ENCODE measurements around the gene AURKA. TPM values are rescaled to one million over a fixed set of nuclear protein-coding genes. Genes with fewer than 3 reads are reported as not detected.

Gene AURKA
- total and polyA plus RNA-seq, 11 donors = 2.2 to 19.5 (median 6.3) TPM

DNA sequence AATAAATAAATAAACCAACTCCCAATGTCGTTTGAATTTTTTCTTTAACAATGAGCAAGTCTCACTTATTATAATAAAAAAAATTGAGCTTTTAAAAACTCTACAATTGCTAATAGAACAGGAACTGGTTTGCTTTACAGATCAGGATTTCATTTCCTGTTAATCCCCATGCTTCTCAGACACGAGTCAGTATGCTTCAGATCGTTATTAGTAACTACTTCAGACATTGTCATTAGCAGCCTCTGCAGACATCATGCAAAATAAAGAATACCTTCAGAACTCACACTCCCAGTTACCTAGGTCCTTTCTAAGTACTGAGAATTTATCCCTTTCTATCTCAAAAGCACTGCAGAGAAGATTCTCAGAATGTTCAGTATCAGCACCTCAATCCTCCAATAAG, 43.3 kb downstream of the AURKA start:
- WGBS, 4 donors = 9 to 11% (median 10%) methylated on average over 3 of the region's 3 CpGs
- Histone ChIP-seq H3K4me3 (no peak overlapping the region), H3K4me1 (peaks cover 0 to 6% (median 1%) of the 10 kb centered on the region in 12 donors), H3K27me3 (peaks cover 0 to 33% (median 13%) of the 10 kb centered on the region in 9 donors), H3K36me3 (no peaks in the 10 kb centered on the region), H3K9me3 (no peaks in the 10 kb centered on the region), H3K27ac (no peak overlapping the region)
- intact Hi-C loops (cut with DNase I) = loop anchor here in 3 of 10 donors (10.0 kb wide), 2 partner anchors 144 to 164 kb away; no protein-coding TSS in a partner anchor
- ATAC-seq = no peak
- DNase-seq = no peak
- TF ChIP-seq, protein P1, sequence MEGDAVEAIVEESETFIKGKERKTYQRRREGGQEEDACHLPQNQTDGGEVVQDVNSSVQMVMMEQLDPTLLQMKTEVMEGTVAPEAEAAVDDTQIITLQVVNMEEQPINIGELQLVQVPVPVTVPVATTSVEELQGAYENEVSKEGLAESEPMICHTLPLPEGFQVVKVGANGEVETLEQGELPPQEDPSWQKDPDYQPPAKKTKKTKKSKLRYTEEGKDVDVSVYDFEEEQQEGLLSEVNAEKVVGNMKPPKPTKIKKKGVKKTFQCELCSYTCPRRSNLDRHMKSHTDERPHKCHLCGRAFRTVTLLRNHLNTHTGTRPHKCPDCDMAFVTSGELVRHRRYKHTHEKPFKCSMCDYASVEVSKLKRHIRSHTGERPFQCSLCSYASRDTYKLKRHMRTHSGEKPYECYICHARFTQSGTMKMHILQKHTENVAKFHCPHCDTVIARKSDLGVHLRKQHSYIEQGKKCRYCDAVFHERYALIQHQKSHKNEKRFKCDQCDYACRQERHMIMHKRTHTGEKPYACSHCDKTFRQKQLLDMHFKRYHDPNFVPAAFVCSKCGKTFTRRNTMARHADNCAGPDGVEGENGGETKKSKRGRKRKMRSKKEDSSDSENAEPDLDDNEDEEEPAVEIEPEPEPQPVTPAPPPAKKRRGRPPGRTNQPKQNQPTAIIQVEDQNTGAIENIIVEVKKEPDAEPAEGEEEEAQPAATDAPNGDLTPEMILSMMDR (IDR thresholded peaks at IDR 0.05) = no peak
- TF ChIP-seq POLR2A (IDR thresholded peaks at IDR 0.05) = no peak

GRCh38 chr20:56348305-56348693, 43.7 kb downstream of the AURKA start:
- ATAC-seq = no peak
- DNase-seq = no peak
- Histone ChIP-seq H3K4me3 (no peak overlapping the region), H3K36me3 (no peaks in the 10 kb centered on the region), H3K27me3 (peaks cover 0 to 37% (median 17%) of the 10 kb centered on the region in 9 donors), H3K4me1 (peaks cover 0 to 8% (median 1%) of the 10 kb centered on the region in 12 donors), H3K27ac (no peak overlapping the region), H3K9me3 (no peaks in the 10 kb centered on the region)
- intact Hi-C loops (cut with DNase I) = loop anchor here in 3 of 10 donors (10.0 kb wide), 2 partner anchors 143 to 163 kb away; no protein-coding TSS in a partner anchor
- 12 to 18% (median 14%) methylated on average over 5 of the region's 5 CpGs for WGBS, 4 donors
- TF ChIP-seq, protein P1 (IDR thresholded peaks at IDR 0.05) = no peak
- TF ChIP-seq POLR2A (IDR thresholded peaks at IDR 0.05) = no peak

DNA sequence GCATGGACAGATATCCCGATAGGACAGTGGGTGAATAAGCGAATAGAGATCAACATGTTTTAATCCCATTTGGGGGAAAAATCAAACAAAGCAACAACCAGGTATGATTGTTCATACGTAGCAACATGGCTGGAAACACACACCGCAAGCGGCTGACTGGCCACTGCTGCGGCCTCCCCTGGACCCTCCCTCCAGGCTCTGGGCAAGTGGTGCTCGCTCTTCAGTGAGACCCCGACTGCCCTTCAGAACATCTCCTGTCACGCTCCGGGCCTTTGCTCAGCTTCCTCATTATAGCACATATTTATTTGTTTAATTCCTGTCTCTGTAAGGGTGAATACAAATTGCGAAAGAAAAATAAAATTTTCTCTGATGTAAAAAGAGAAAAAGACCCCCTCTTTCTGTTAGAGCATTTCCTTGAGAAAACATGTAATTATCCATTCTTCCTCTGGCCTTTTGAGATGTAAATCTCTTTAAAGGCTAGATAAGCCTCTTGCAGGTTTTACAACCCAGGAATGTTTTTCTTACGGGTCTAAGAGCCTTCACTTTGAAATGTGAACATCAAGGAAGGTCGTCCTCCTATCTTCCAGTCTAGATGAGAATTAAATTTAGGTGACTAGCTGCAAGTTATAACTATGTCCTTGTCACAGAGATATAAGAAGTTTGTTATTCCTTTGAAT, 44.2 kb downstream of the AURKA start:
- intact Hi-C loops (cut with DNase I) = loop anchor here in 3 of 10 donors (10.0 kb wide), 2 partner anchors 143 to 163 kb away; no protein-coding TSS in a partner anchor
- no peak for DNase-seq
- no peak overlapping the region for H3K27ac ChIP-seq
- H3K4me1 ChIP-seq = peaks cover 0 to 8% (median 1%) of the 10 kb centered on the region in 12 donors
- WGBS, 4 donors = 41 to 53% (median 50%) methylated on average over 13 of the region's 13 CpGs
- H3K9me3 ChIP-seq = no peaks in the 10 kb centered on the region
- H3K27me3 ChIP-seq = peaks cover 4 to 43% (median 23%) of the 10 kb centered on the region in 9 donors
- TF ChIP-seq, protein P1 (IDR thresholded peaks at IDR 0.05) = no peak
- no peak for TF ChIP-seq POLR2A (IDR thresholded peaks at IDR 0.05)
- no peak for ATAC-seq
- no peak overlapping the region for H3K4me3 ChIP-seq
- H3K36me3 ChIP-seq = no peaks in the 10 kb centered on the region

- Histone ChIP-seq H3K4me1 (peaks cover 0 to 8% (median 1%) of the 10 kb centered on the region in 12 donors), H3K36me3 (no peaks in the 10 kb centered on the region), H3K9me3 (no peaks in the 10 kb centered on the region), H3K27me3 (peaks cover 4 to 53% (median 23%) of the 10 kb centered on the region in 9 donors), H3K4me3 (no peak overlapping the region), H3K27ac (no peak overlapping the region)
- ATAC-seq (no peak), DNase-seq (no peak)
- WGBS, 4 donors = 84 to 87% (median 86%) methylated on average over 8 of the region's 8 CpGs
- TF ChIP-seq, protein P1 (IDR thresholded peaks at IDR 0.05) = no peak
- TF ChIP-seq POLR2A (IDR thresholded peaks at IDR 0.05) = no peak
- intact Hi-C loops (cut with DNase I) = loop anchor here in 3 of 10 donors (10.0 kb wide), 2 partner anchors 141 to 161 kb away; no protein-coding TSS in a partner anchor
Measured at GRCh38 chr20:56345911-56346310, 46.1 kb downstream of the AURKA start.
